ENCODE measurements around the gene EVX1.

EVX1 gene

DNA sequence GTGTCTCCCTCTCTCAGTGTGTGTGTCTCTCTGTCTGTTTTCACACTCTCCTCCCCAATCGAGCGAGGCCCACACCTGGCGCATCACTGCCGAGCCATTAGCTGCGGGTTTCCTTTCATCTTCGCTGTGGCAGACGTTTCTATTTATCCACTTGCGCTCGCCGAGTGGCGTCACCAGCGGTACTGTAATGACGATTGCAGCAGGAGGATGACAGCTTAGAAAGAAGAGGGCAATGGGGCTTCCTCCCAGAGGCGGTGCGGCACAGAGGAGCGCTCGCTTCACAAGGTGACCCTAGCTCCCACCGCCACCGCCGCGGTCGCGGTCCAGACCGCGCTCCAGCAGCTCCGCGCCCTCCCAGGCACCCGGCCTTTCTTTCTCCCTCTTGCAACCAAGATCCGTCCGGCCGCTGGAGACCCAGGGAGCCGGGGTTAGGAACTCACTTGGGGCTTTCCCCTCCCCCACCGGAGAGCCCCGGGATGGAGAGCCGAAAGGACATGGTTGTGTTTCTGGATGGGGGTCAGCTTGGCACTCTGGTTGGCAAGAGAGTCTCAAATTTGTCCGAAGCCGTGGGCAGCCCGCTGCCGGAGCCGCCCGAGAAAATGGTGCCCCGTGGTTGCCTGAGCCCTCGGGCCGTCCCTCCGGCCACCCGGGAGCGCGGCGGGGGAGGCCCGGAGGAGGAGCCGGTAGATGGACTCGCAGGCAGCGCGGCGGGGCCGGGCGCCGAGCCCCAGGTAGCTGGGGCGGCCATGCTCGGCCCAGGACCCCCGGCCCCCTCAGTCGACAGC, at the start of gene EVX1:
TSS of gene EVX1 (plus strand) at position 248 of the 785 bp plus-strand sequence. CDS start at position 477, 229 bp downstream.
- DNase-seq = peak; percentile 77

DNA sequence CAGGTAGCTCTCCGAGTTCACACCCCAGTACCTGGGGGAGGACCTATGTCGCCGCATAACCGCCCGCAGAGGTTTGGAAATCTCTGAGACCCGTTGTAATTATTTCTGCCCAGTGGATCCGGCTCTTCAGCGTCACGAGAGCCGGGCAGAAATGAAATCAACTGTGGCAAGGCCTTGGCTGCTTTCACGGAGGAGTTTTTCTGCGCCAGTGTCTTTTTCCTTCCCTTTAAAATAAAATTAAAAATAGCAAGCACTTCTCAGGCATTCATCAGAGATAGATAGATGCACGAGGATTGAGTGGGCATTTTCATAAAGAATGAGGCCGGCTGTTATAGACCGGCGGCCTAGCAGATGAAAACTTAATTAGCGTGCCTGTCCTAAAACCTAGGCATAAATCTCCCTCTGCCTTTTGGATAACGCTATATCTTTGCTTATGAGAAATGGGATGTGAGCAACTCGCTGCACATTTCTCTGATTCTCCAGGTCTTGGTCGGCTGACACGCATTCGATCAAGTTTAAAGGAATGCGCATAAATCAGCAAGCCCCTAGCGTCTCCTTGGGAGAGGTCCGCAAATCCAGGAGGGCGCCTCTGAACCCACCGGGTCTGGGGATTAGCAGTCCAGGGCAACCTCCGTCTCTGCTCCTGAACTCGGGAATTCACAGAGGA, 49.1 kb upstream of the EVX1 start:
- DNase-seq = no peak

DNA sequence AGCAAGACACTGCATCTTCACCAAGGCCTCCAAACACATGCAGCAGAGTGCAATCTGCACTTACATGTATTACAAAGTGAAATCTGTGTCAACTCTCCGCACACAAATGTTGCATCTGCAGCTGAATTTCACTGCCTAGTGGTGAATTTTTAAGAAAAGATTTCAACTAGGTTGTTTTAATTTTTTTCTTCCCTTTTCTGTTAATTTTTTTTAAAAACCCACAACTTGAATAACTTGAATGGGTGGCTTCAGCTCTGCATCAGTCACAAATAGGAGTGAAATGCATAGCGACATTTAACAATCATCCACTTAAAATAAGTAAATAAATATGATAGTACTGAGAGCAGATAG, 48.6 kb upstream of the EVX1 start:
- DNase-seq = no peak

DNA sequence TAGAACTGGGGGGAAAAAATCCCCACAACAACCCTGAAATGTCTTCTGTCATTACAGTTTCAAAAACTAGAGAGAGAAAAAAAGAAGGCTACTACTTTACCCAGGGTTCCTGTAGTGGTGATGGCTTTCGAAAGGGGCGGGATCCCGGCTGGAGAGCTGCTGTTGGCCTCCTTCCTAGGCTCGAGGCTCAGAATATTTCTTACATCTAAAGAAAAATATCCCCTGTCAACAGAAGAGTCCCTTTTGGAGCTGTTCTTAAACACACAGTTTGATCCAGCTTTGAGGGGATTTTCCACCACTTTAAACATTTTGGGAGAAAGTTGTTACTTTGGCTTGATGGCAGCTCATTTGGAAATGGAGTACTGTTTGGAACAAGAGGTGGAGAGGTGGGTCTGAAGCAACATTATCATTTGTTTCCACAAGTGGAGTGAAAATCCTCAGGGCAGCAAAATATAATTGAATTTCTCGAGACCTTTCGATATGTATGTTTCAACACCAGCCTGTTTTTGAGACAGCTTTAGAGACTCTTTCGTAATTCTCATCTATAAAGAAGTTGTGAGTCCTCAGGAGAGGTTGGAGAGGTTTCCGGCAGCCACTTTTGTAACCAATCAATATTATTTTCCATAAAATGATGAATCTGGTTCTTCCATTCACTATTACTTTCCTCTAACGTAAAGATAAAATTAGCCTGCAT, 47.8 kb upstream of the EVX1 start:
- no peak for DNase-seq

DNA sequence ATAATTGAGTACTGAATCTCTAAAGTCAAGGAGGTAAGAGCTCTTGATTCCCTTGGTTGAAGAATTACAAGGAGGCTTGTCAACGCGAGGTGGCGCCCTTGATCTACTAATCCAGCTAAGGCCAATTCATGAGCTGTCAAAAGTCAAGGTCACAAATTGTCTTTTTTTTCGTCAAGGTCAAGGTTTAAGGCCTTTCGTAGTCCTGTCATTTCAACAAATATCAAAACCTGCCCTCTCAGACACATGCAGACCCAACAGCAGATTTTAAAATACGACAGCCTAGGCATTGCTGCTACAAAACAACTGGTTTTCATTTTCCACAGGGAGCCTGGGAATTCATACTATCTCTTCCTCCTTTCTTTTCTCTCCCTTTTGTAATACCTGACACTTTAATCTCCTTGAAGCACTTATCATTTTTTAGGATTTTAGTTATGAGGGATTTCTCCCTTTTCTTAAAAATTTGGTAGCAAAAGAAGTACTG, 46.3 kb upstream of the EVX1 start:
- peak; percentile 87 for DNase-seq

DNA sequence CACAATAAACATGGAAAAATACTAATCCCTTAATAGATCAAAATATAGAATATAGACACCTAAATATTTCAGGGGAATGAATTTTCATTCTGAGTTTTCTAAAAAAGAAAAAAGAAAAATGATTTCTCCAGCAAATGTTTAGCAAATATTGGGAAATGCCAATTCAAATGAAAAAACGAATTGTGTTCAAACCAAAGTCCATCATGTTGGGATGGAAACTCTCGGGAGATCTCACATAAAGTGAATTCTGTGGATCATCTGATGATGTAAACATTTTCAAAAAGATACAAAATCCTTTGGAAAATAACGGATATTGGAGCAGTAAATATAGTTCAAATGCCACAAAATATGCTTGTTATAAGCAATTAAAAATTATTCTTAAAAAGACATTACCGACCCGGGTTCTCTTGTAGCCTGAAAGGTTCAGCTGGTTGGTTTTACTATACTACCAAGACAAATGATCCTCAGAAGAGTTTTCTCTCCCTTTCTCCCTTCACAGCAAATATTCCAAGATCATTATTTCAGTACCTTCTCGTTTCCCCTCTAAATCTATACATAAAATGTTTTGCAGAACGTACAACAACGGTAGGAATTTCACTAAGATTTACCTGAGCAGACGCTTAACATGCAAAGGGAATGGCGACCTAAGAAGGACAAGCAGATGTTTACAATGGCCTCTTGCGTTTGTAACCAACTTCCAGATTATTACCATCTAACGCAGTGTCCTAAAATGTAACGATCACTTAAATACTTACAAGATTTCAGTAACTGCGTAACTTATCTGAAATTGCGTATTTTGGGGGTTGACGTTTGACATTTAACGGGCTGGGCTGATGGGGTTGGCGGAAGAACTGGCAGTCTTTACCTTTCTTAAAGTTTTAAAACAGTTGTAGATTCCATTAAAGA, 45.2 kb upstream of the EVX1 start:
- peak; percentile 59 for DNase-seq

DNA sequence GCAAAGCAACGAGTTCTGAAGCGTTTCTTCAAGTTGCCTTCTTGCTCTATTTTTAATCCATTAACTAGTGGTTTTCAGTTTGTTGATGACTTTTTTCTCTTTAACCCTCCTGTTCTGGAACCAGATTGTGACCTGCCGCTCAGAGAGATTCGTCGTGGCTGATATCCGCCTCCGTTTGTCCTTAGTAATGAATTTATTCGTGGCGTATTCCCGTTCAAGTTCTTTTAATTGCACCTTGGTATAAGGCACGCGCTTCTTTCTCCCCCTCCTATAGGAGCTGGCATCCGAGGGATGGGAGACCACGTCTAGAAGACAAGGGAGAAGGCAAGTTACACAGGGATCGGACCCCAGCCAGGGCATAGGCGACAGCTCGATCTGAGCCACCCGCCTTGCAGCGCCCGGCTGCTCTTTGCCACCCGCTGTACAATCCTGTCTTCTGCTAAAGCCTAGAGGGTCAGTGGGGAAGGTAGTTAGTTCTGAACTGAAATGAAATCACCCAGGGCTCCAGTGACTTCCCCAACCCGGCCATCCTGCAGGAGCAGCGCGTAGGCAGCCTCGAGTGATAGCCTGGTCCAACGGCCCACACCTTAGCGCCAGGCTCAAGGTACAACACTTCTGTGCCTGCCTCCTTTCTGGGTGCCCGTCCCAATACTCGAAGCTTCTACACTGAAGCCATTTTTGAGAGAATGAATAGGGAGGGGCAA, 44.3 kb upstream of the EVX1 start:
- DNase-seq = peak; percentile 72

DNA sequence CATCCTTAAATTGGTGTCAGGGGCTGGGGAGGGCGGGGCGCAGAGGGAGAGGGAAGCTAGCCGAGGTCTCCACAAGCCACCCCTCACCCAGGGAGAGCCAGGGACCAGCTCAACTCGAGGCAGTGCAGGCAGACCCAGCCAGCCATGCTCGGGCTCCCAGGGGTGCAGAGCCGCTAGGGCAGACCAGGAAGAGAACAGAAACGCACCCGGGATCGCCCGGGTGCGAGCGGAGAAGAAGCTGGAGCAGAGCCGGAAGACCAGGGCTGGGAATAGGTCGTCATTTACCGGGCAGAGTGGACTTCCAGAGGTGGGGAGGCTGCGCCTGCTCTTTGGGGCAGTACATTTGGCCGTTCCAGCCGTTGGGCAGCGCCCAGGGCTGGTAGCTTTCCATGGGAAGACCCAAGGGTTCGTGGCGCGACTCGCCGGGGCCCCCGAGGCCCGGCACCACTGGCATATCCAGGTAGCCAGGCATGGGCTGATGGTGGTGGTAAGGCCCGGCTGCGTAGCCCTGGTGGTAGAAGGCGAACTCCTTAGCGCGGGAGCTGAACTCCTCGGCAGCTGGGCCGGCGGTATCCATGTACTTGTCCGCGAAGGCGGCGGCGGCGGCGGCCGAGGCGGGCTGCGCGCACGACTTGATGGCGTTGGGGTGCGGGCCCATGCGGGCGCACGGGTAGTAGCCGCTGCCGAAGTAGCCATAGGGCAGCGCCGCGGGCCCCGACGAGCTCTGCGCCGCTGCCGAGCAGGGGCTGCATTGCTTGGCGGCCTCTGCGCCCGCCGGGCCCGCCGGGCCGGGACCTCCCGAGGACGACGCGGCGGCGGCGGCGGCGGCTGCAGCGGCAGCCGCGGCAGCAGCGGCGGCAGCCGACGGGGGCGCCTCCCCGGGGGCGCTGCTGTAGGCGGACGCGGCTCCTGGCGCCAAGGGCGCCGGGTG, 43.5 kb upstream of the EVX1 start:
- peak; percentile 56 for DNase-seq

DNA sequence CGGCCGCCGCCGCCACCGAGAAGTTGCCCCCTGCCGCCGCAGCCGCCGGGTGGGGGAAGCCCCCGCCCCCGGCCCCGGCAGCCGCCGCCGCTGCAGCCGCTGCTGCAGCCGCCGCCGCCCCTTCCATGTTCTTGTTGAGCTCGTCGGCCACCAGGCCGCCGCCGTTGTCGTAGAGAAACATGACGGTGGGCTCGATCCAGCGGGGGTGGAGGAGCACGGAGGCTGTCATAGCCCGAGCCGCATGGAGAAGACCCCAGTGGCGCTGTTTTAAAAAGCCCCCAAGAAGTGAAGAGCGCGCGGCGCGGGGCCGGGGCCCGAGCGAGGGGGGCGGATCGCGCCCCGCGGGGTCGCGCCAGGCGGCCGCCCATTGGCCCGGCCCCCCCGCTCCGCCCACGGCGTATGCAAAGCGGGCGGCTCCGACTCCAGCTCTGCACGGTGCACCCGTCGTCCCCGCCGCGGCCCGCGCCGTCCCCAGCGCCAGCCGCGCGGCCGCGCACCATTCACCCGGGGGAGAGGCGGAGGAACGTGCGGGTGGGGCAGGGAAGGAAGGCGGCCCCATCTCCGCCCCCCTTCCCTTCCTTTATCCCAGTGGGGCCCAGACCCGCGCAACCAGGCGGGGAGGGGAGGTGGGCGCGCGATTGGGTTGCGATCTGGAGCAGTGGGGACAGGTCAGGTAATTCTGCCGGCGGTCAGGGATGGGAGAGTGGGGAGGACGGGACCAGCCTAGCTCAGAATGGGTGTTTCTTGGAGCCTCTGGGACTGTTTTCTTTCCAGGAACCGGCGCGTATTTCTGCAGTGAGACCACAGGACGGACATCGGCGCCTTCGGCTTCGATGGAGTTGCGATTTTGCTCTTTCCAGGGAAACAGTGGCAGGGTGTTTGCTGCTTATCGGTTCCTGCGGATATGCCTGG, 42.5 kb upstream of the EVX1 start, which contains the start of gene HOXA13:
TSS of gene HOXA13 (minus strand) at position 243 of the 912 bp plus-strand sequence. CDS start at position 229, 14 bp downstream.
- peak; percentile 79 for DNase-seq

DNA sequence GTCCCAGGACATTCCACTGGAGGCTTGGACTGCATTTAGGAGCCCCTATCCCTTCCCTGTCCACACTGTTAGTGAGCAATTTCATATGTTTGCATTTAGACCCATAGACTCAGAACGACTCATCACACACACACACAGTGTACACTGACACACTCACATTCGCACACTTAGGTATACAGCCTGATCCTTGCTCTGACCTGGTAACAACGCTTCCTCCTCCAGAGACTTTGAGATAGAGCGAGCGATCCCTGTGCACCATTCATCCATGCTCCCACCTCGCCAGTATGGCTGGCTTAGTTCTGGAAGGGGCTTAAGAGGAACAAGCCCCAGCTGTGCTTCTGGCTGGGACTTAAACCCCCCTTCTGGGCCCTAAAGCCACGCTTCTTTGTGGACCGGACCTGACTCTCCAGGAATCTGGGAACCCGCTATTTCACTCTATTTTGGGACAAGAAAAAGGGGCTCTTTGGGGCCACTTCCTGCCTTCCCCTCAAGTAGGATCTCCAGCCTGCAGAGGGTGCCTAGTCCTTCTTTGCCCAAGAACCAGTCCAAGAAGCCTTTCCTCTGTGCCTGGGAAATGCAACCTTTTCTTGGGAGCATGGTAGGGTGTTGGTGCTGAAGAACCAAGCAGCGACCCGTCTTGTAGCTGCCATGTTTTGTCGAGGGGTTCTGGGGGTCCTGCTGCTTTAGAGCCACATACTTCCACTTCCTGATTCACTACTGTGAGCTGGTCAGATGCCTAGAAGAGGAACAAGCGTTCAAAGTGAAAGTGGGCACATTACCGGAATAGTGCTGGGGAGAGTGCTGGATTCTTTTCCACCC, 41.6 kb upstream of the EVX1 start:
- DNase-seq = peak; percentile 56

DNA sequence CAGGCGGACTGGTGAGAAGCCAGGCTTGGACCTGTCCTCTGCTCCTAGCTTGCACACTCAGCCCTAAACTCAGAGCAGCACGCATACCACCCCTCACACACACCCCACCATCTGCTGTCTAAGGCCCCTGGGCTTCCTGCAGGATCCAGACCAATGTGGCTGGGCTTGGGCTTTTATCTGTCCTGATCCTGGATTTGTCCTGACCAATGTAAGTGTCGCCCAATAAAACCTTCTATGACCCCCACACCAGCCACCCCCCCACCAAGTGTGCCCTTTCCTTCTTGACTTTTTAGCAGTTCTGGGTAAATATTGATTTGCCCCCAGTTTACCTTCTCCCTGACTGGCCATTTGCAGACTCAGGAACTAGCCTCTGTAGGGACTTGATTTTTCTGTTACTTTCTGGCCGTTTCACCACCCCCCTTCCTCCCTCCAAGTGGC, 41.0 kb upstream of the EVX1 start:
- no peak for DNase-seq

DNA sequence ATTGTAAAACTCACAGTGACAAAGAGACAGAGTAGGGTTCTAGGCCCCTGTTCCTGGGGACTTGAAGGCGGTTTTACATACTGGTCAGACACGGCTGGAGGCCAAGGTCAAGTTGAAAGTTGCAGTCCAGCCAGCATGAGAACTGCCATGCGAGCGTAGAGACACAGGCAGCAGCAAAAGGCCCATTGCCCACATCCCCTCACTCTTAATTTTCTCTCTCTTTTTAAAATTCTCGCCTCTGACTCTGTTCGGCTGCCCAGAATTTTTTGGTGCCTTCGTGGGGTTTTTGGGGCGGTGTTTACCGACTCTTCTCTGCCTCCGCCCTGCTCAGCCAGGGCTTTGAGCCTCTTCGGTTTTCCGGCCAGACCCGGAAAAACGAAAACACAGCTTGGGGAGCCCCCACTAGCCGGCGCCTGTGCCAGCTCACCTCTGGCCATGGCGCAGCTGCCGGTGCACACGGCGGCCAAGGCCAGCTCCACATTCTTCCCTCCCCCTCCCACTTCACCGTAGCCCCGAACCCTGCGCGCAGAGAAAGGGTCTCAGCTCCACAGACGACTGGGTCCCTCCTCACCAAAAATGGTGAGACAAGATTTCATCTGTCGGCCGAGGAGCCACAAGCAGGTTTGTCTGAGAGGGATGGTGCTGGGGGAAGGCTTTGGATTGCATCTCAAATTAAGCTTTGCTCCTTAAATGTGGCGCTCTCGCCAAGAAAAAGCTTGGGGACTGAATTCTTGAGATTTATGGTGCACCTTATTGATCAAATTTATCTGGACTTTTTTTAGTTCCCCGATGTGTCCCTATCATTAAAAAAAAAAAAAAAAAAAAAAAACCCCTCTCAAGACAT, 40.4 kb upstream of the EVX1 start:
- DNase-seq = no peak

DNA sequence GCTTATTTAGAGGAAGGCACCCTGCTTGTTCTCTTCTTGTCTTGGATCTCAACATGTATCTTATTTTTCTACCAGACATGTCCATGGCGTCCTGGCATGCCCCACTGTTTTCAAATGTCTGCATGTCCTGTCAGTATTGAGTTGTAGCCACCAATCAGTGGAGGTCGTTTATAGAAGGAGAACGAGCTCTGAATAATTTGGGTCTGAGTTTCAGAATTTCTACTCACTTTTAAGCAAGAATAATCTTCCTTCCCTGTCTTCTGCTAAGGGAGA, 39.8 kb upstream of the EVX1 start:
- no peak for DNase-seq

DNA sequence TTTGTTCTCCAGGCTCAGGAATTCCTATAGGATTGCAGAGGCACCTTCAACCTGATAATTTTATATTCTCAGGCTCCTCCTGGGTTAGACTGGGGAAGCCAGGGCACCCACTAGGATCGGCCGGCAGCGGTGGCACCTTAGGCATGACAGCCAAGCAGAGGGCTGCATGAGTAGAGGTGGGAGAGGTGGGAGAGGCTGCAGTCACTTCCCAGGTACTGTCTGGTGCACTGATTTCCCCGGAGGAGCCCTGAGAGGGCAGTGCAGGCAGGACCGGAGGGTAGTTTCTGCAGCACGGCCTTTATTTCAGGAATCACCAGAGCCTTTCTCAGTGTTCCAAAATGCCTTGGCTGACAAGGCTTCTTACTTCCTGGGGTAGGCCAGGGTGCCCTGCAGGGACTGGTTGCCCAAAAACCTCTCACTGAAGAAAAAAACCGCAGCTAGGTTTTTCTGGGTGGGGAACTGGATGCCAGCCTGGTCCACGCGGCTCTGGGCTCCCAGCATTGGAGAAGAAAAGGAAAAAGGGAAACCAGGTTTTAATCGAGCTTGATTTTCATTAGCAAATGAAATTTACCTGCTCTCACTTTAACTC, 39.1 kb upstream of the EVX1 start:
- no peak for DNase-seq

DNA sequence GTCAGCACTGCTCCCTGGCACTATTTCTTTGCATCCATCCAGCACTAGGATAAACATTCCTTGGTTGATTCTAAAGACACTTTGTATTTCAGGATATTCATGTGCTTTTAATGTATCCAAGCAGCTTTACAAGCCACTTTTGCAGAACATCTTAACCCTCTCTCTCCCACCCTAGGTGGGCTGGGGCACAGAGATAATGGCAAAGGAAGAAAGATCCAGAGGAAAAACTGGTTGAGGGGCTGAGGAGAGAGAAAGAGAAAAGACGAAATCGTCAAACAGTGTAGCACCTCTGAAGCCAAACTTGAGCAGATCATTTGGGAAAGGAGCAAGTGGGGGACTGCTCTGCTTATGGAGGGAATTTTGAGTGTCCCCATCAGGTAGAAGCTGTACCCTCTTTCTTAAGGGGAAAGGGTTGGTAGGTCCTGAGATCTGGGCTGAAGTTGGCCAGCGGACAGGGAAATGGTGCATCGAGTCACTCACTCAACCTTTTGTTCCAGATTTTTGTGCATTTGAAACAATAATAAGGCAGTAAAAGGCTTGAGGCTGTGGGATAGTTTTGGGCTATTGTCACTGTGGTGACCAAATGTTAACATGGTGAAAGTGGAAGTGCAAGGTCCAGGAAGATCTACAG, 38.5 kb upstream of the EVX1 start:
- DNase-seq = no peak

DNA sequence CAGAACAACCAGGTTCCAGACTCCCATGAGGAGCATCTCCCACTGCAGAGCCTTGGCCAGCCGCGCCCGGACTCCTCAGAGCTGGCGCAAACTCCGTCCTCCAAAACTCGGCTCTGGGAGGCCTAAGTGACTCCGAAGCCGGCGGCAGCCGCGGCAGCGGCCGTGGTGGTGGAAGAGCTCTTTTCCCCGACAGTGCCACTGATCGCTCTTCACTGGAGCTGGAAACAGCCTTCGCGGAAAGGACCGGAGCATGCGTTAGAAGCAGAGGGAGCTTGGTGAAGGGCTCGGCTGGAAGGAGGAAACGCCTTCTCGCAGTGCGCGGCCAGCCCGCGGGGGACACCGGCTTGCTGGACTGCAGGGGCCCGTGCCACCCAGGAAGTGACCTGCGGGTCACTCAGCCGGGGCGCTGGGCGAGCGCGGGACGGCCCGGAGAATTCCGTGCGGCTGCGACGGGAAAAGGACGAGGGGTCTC, 37.7 kb upstream of the EVX1 start:
- DNase-seq = peak; percentile 11
